Measurements from ENCODE around the gene BBOF1. TPM values are rescaled to one million over a fixed set of nuclear protein-coding genes. Genes with fewer than 3 reads are reported as not detected.

Gene BBOF1
- total and polyA plus RNA-seq, 2 experiments from 2014 or later: 6.4 to 18.2 TPM

GRCh38 chr14:74008843-74009499 is 10.2 kb upstream of the BBOF1 start:
- DNase-seq: no peak
- H2AFZ ChIP-seq: no peak overlapping the region
- H3K36me3 ChIP-seq (ENCODE audit: low read depth): peaks cover 16% of the 10 kb centered on the region
- H3K4me3 ChIP-seq: no peak overlapping the region
- no peaks in the 10 kb centered on the region for H3K9me3 ChIP-seq (ENCODE audit: low read depth)
- TF ChIP-seq EZH2 (IDR thresholded peaks at IDR 0.05; ENCODE audit: insufficient read depth, poor library complexity, severe bottlenecking) (no peak), EZH2phosphoT487 (IDR thresholded peaks at IDR 0.05; ENCODE audit: insufficient read depth, low read depth) (no peak)
- in situ Hi-C loops (cut with MboI): no loop called here
- no peak overlapping the region for H3K27ac ChIP-seq
- H3K9ac ChIP-seq: no peak overlapping the region
- no peaks in the 10 kb centered on the region for H3K79me2 ChIP-seq (ENCODE audit: insufficient read depth)
- no peaks in the 10 kb centered on the region for H3F3A ChIP-seq (ENCODE audit: insufficient read depth)
- no peaks in the 10 kb centered on the region for H3K27me3 ChIP-seq (replicated peaks; ENCODE audit: insufficient read depth)
- H3K4me2 ChIP-seq (ENCODE audit: unreplicated experiment): no peak overlapping the region
- H3K9me2 ChIP-seq (ENCODE audit: insufficient read depth): no peaks in the 10 kb centered on the region
- no peaks in the 10 kb centered on the region for H3K4me1 ChIP-seq (ENCODE audit: insufficient read depth)
- no peaks in the 10 kb centered on the region for H4K20me1 ChIP-seq (ENCODE audit: insufficient read depth)
- WGBS, 2 experiments (ENCODE audit: low coverage in 1 of 2, low lambda C conversion rate in 2 of 2, missing lambda C conversion rate in 2 of 2): 93 to 97% methylated on average over 2 of the region's 2 CpGs

GRCh38 chr14:74014299-74014698 is 4.8 kb upstream of the BBOF1 start:
- Histone ChIP-seq H3K4me2 (ENCODE audit: unreplicated experiment) (no peak overlapping the region), H3K27ac (no peak overlapping the region), H4K20me1 (ENCODE audit: insufficient read depth) (no peaks in the 10 kb centered on the region), H3F3A (ENCODE audit: insufficient read depth) (peaks cover 5% of the 10 kb centered on the region), H3K4me1 (ENCODE audit: insufficient read depth) (peaks cover 4% of the 10 kb centered on the region; the same call in 1 of the 2 replicates), H3K4me3 (no peak overlapping the region), H3K9ac (no peak overlapping the region), H3K9me2 (ENCODE audit: insufficient read depth) (no peaks in the 10 kb centered on the region), H3K9me3 (ENCODE audit: low read depth) (no peaks in the 10 kb centered on the region), H3K27me3 (replicated peaks; ENCODE audit: insufficient read depth) (no peaks in the 10 kb centered on the region), H2AFZ (no peak overlapping the region), H3K79me2 (ENCODE audit: insufficient read depth) (peaks cover 17% of the 10 kb centered on the region; the same call in 1 of the 2 replicates), H3K36me3 (ENCODE audit: low read depth) (peaks cover 17% of the 10 kb centered on the region)
- 100% methylated on average over 1 of the region's 1 CpG for WGBS, 2 experiments (ENCODE audit: low coverage in 1 of 2, low lambda C conversion rate in 2 of 2, missing lambda C conversion rate in 2 of 2)
- TF ChIP-seq EZH2 (IDR thresholded peaks at IDR 0.05; ENCODE audit: insufficient read depth, poor library complexity, severe bottlenecking) (no peak), EZH2phosphoT487 (IDR thresholded peaks at IDR 0.05; ENCODE audit: insufficient read depth, low read depth) (no peak)
- in situ Hi-C loops (cut with MboI): no loop called here
- DNase-seq: no peak

- no peak overlapping the region for H3K9ac ChIP-seq
- H3F3A ChIP-seq (ENCODE audit: insufficient read depth): peaks cover 5% of the 10 kb centered on the region
- no peak overlapping the region for H2AFZ ChIP-seq
- H3K27ac ChIP-seq: no peak overlapping the region
- H3K4me3 ChIP-seq: no peak overlapping the region
- no peaks in the 10 kb centered on the region for H4K20me1 ChIP-seq (ENCODE audit: insufficient read depth)
- H3K27me3 ChIP-seq (replicated peaks; ENCODE audit: insufficient read depth): no peaks in the 10 kb centered on the region
- DNase-seq: no peak
- H3K4me1 ChIP-seq (ENCODE audit: insufficient read depth): peaks cover 9% of the 10 kb centered on the region; the same call in 1 of the 2 replicates
- H3K9me2 ChIP-seq (ENCODE audit: insufficient read depth): no peaks in the 10 kb centered on the region
- H3K79me2 ChIP-seq (ENCODE audit: insufficient read depth): peaks cover 24% of the 10 kb centered on the region
- TF ChIP-seq EZH2phosphoT487 (IDR thresholded peaks at IDR 0.05; ENCODE audit: insufficient read depth, low read depth): no peak
- TF ChIP-seq EZH2 (IDR thresholded peaks at IDR 0.05; ENCODE audit: insufficient read depth, poor library complexity, severe bottlenecking): no peak
- H3K36me3 ChIP-seq (ENCODE audit: low read depth): peaks cover 17% of the 10 kb centered on the region
- in situ Hi-C loops (cut with MboI): no loop called here
- 75 to 82% methylated on average over 3 of the region's 3 CpGs for WGBS, 2 experiments (ENCODE audit: low coverage in 1 of 2, low lambda C conversion rate in 2 of 2, missing lambda C conversion rate in 2 of 2)
- H3K9me3 ChIP-seq (ENCODE audit: low read depth): no peaks in the 10 kb centered on the region
- no peak overlapping the region for H3K4me2 ChIP-seq (ENCODE audit: unreplicated experiment)
Measured at GRCh38 chr14:74015176-74015575, 4.0 kb upstream of the BBOF1 start.

GRCh38 chr14:74015963-74016362 is 3.2 kb upstream of the BBOF1 start:
- H3K9me3 ChIP-seq (ENCODE audit: low read depth): no peaks in the 10 kb centered on the region
- H3K4me3 ChIP-seq: no peak overlapping the region
- in situ Hi-C loops (cut with MboI): no loop called here
- H3F3A ChIP-seq (ENCODE audit: insufficient read depth): peaks cover 5% of the 10 kb centered on the region
- H3K27me3 ChIP-seq (replicated peaks; ENCODE audit: insufficient read depth): no peaks in the 10 kb centered on the region
- no peak overlapping the region for H3K27ac ChIP-seq
- peaks cover 12% of the 10 kb centered on the region for H3K36me3 ChIP-seq (ENCODE audit: low read depth)
- H3K79me2 ChIP-seq (ENCODE audit: insufficient read depth): peaks cover 32% of the 10 kb centered on the region
- no peak for TF ChIP-seq EZH2 (IDR thresholded peaks at IDR 0.05; ENCODE audit: insufficient read depth, poor library complexity, severe bottlenecking)
- no peak for TF ChIP-seq EZH2phosphoT487 (IDR thresholded peaks at IDR 0.05; ENCODE audit: insufficient read depth, low read depth)
- H3K4me1 ChIP-seq (ENCODE audit: insufficient read depth): peaks cover 10% of the 10 kb centered on the region; the same call in 1 of the 2 replicates
- H3K9me2 ChIP-seq (ENCODE audit: insufficient read depth): no peaks in the 10 kb centered on the region
- H2AFZ ChIP-seq: no peak overlapping the region
- no peaks in the 10 kb centered on the region for H4K20me1 ChIP-seq (ENCODE audit: insufficient read depth)
- H3K9ac ChIP-seq: no peak overlapping the region
- no peak overlapping the region for H3K4me2 ChIP-seq (ENCODE audit: unreplicated experiment)
- DNase-seq: no peak
